GM23338 (cell line): ENCODE results near the gene SCN3A. TPM values are rescaled to one million over a fixed set of nuclear protein-coding genes. Genes with fewer than 3 reads are reported as not detected.

Experiments
- ATAC-seq: fragments of 200-7000 bp; cut with Tn5 transposase; 3 replicates; pipeline ENCODE4 v1.9.1; 2020
- DNase-seq: peaks from one replicate; pipeline ENCODE4 v3.0.0-alpha.2; 2015; ENCODE audit warnings: low spot score
- H2AFZ ChIP-seq: fragments of 200-600 bp; sonication (generic); 2 replicates; pipeline ENCODE4 v1.8.0; 2016; ENCODE audit warnings: antibody characterized with exemption, mild to moderate bottlenecking, moderate library complexity
- H3F3A ChIP-seq: fragments of 200-600 bp; sonication (generic); replicated peaks from 2 replicates; pipeline ENCODE4 v1.8.0; 2017; ENCODE audit warnings: antibody characterized with exemption, mixed run types, low read depth
- H3K27ac ChIP-seq: fragments of 200-600 bp; sonication (generic); 2 replicates; pipeline ENCODE4 v1.6.1; 2016; ENCODE audit warnings: low read depth
- H3K27me3 ChIP-seq: fragments of 200-600 bp; sonication (generic); 2 replicates; pipeline ENCODE4 v1.8.0; 2016; ENCODE audit warnings: mild to moderate bottlenecking, mixed run types, moderate library complexity; ENCODE audit not compliant: insufficient read depth
- H3K36me3 ChIP-seq: fragments of 200-600 bp; sonication (generic); 2 replicates; pipeline ENCODE4 v1.8.0; 2016; ENCODE audit warnings: mild to moderate bottlenecking; ENCODE audit not compliant: insufficient read depth
- H3K4me1 ChIP-seq: fragments of 200-600 bp; sonication (generic); 2 replicates; pipeline ENCODE4 v1.8.0; 2016; ENCODE audit warnings: mild to moderate bottlenecking, moderate library complexity; ENCODE audit not compliant: insufficient read depth
- H3K4me2 ChIP-seq: fragments of 200-600 bp; sonication (generic); 2 replicates; pipeline ENCODE4 v1.7.1; 2017; ENCODE audit warnings: mixed run types
- H3K4me3 ChIP-seq: fragments of 200-600 bp; sonication (generic); 2 replicates; pipeline ENCODE4 v1.6.1; 2016; ENCODE audit warnings: mixed run types
- H3K79me2 ChIP-seq: fragments of 200-600 bp; sonication (generic); replicated peaks from 2 replicates; pipeline ENCODE4 v1.8.0; 2017; ENCODE audit warnings: mild to moderate bottlenecking; ENCODE audit not compliant: insufficient read depth
- H3K9me2 ChIP-seq: fragments of 200-600 bp; sonication (generic); 2 replicates; pipeline ENCODE4 v1.8.0; 2017; ENCODE audit not compliant: insufficient read depth
- H4K20me1 ChIP-seq: fragments of 200-600 bp; sonication (generic); replicated peaks from 2 replicates; pipeline ENCODE4 v1.8.0; 2017; ENCODE audit warnings: mild to moderate bottlenecking; ENCODE audit not compliant: insufficient read depth
- H3K27ac Mint-ChIP-seq: 2 replicates; pipeline ENCODE4 v1.8.0; 2020; ENCODE audit warnings: inconsistent platforms, mild to moderate bottlenecking, moderate library complexity, mixed read lengths
- H3K27me3 Mint-ChIP-seq: 3 replicates; pipeline ENCODE4 v1.8.0; 2022; ENCODE audit warnings: low read depth, mild to moderate bottlenecking, moderate library complexity, mixed read lengths, inconsistent platforms; ENCODE audit not compliant: insufficient read depth, poor library complexity
- H3K36me3 Mint-ChIP-seq: 3 replicates; pipeline ENCODE4 v1.8.0; 2021; ENCODE audit warnings: low read depth, mild to moderate bottlenecking, inconsistent platforms, moderate library complexity, mixed read lengths
- H3K4me1 Mint-ChIP-seq: 3 replicates; pipeline ENCODE4 v1.8.0; 2020; ENCODE audit warnings: mild to moderate bottlenecking, inconsistent platforms, mixed read lengths
- H3K4me3 Mint-ChIP-seq: 3 replicates; pipeline ENCODE4 v1.8.0; 2021; ENCODE audit warnings: moderate library complexity, mild to moderate bottlenecking, inconsistent platforms, mixed read lengths
- H3K9me3 Mint-ChIP-seq: 3 replicates; pipeline ENCODE4 v1.8.0; 2020; ENCODE audit warnings: moderate library complexity, mild to moderate bottlenecking, inconsistent platforms, mixed read lengths
- CREB1 ChIP-seq: fragments of 250-450 bp; sonication (Bioruptor Pico); IDR thresholded peaks from 2 replicates; pipeline ENCODE4 v1.5.0; 2020; ENCODE audit warnings: low read depth, mild to moderate bottlenecking, moderate library complexity
- CTCF ChIP-seq, 2 experiments: fragments of 200-600 bp in 1 of 2; sonication (generic) in 1 of 2; conservative IDR thresholded peaks; 2 replicates each; pipeline versions ENCODE4 v1.5.1 to v1.6.1; 2016 to 2017; ENCODE audit warnings: antibody characterized with exemption in 2 of 2, low read depth in 2 of 2, mild to moderate bottlenecking in 2 of 2, moderate library complexity in 1 of 2
- EZH2 ChIP-seq: fragments of 200-600 bp; sonication (generic); IDR thresholded peaks from one replicate; pipeline ENCODE4 v1.8.0; 2017; ENCODE audit warnings: antibody characterized with exemption, mild to moderate bottlenecking, low read depth; ENCODE audit not compliant: unreplicated experiment
- EZH2phosphoT487 ChIP-seq: fragments of 200-600 bp; sonication (generic); IDR thresholded peaks from one replicate; pipeline ENCODE4 v1.8.1; 2018; ENCODE audit warnings: antibody characterized with exemption; ENCODE audit not compliant: unreplicated experiment
- JUNB ChIP-seq: IDR thresholded peaks from one replicate; pipeline ENCODE4 v1.6.1; 2016; ENCODE audit warnings: antibody characterized with exemption; ENCODE audit not compliant: unreplicated experiment
- NANOG ChIP-seq: IDR thresholded peaks from 2 replicates; pipeline ENCODE4 v1.6.1; 2016; ENCODE audit warnings: antibody characterized with exemption, borderline replicate concordance
- POLR2AphosphoS5 ChIP-seq: IDR thresholded peaks from 2 replicates; pipeline ENCODE4 v1.6.1; 2016; ENCODE audit warnings: antibody characterized with exemption, low read depth
- REST ChIP-seq: IDR thresholded peaks from one replicate; pipeline ENCODE4 v1.6.1; 2018; ENCODE audit warnings: antibody characterized with exemption; ENCODE audit not compliant: unreplicated experiment
- STAT1 ChIP-seq: IDR thresholded peaks from one replicate; pipeline ENCODE4 v1.6.1; 2016; ENCODE audit warnings: antibody characterized with exemption; ENCODE audit not compliant: unreplicated experiment
- ZNF114 ChIP-seq: fragments of 250-450 bp; sonication (Bioruptor Pico); IDR thresholded peaks from 2 replicates; pipeline ENCODE4 v1.5.0; 2020; ENCODE audit warnings: mild to moderate bottlenecking, moderate library complexity
- ZNF331 ChIP-seq: fragments of 250-450 bp; sonication (Bioruptor Pico); IDR thresholded peaks from 2 replicates; pipeline ENCODE4 v1.5.0; 2020; ENCODE audit warnings: low read depth, mild to moderate bottlenecking, moderate library complexity
- ZNF462 ChIP-seq: fragments of 250-450 bp; sonication (Bioruptor Pico); IDR thresholded peaks from 2 replicates; pipeline ENCODE4 v1.5.0; 2020; ENCODE audit warnings: mild to moderate bottlenecking, moderate library complexity
- polyA plus RNA-seq: library from polyadenylated mRNA; unstranded; fragments of >200 nt; fragmentation: Nextera tagmentation; extraction: Ambion mirVana; gene quantifications from 2 replicates; pipeline ENCODE4 v1.2.1, GENCODE V29; 2016
- total RNA-seq: library from RNA; depleted of rRNA; stranded (reverse); fragments of >200 nt; shearing (Covaris generic); gene quantifications from 2 replicates; pipeline ENCODE4 v1.2.3, GENCODE V29; 2014
- TF ChIP-seq, protein P1 (sequence below): IDR thresholded peaks from 2 replicates; pipeline ENCODE4 v1.6.1; 2016; ENCODE audit warnings: antibody characterized with exemption

The SCN3A gene
- total and polyA plus RNA-seq, 2 experiments from 2014 or later = 0.66 TPM; not detected in 1

DNA sequence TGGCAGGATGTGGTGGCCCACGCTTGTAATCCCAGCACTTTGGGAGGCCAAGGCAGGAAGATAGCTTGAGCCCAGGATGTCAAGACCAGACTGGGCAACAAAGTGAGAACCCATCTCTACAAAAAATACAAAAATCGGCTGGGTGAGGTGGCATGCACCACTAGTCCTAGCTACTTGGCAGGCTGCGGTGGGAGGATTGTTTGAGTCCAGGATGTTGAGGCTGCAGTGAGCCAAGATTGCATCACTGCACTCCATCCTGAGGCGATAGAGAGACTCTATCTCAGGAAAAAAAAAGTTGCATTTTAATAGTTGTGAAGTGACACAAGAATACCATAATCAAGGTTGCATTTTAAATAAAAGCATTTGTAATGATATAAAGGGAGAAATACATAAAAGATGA lies 124.4 kb downstream of the SCN3A start:
- Mint-ChIP-seq H3K27me3 (peaks cover 2% of the 10 kb centered on the region), H3K4me3 (no peak overlapping the region), H3K4me1 (peaks cover 3% of the 10 kb centered on the region; the same call in 2 of the 3 replicates), H3K9me3 (peaks cover 16% of the 10 kb centered on the region; the same call in 2 of the 3 replicates), H3K27ac (no peak overlapping the region), H3K36me3 (peaks cover 5% of the 10 kb centered on the region; the same call in 2 of the 3 replicates)
- Histone ChIP-seq H3F3A (no peaks in the 10 kb centered on the region), H3K27me3 (no peaks in the 10 kb centered on the region), H3K4me1 (peaks cover 7% of the 10 kb centered on the region), H3K9me2 (peaks cover 4% of the 10 kb centered on the region; the same call in 1 of the 2 replicates), H3K4me3 (no peak overlapping the region), H3K36me3 (no peaks in the 10 kb centered on the region; the same call in 1 of the 2 replicates), H3K27ac (no peak overlapping the region), H3K4me2 (no peak overlapping the region), H3K79me2 (no peaks in the 10 kb centered on the region), H4K20me1 (no peaks in the 10 kb centered on the region), H2AFZ (no peak overlapping the region)
- no peak for ATAC-seq
- TF ChIP-seq JUNB (no peak), POLR2AphosphoS5 (no peak), ZNF462 (CRISPR knock-in tag) (no peak), ZNF114 (CRISPR knock-in tag) (no peak), NANOG (no peak), ZNF331 (CRISPR knock-in tag) (no peak), EZH2phosphoT487 (no peak), STAT1 (no peak), EZH2 (no peak), CTCF (conservative IDR thresholded peaks at IDR 0.05; ENCODE audit: low read depth in 2 of 2) (no peak), CREB1 (CRISPR knock-in tag) (no peak), REST (no peak)
- TF ChIP-seq, protein P1, sequence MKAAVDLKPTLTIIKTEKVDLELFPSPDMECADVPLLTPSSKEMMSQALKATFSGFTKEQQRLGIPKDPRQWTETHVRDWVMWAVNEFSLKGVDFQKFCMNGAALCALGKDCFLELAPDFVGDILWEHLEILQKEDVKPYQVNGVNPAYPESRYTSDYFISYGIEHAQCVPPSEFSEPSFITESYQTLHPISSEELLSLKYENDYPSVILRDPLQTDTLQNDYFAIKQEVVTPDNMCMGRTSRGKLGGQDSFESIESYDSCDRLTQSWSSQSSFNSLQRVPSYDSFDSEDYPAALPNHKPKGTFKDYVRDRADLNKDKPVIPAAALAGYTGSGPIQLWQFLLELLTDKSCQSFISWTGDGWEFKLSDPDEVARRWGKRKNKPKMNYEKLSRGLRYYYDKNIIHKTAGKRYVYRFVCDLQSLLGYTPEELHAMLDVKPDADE = no peak
- DNase-seq = no peak
